IMR-90 (cell line): ENCODE data around the gene CACNA2D3. TPM values are rescaled to one million over a fixed set of nuclear protein-coding genes. Genes with fewer than 3 reads are reported as not detected.

Experiments
- ATAC-seq: fragments of 200-7000 bp; cut with Tn5 transposase; 2 replicates; pipeline ENCODE4 v1.9.1; 2020; ENCODE audit warnings: low read depth, mild to moderate bottlenecking, moderate library complexity
- BruUV-seq: library from RNA; stranded (reverse); fragments of 400-500 nt; replicated peaks from 2 replicates; lab custom pipeline; 2021; lab: Mats Ljungman, UMichigan
- CTCF ChIA-PET: fragments of 300-600 bp; formaldehyde crosslinking; extraction: SDS; loops from one replicate; lab custom pipeline; 2021; ENCODE audit warnings: antibody characterized with exemption; lab: Yijun Ruan, JAX
- POLR2A ChIA-PET: fragments of 300-600 bp; sonication (Branson Sonifier 250); formaldehyde crosslinking; loops from one replicate; lab custom pipeline; 2022; ENCODE audit warnings: antibody characterized with exemption; ENCODE audit not compliant: unreplicated experiment; lab: Charles Lee
- DNase-seq: peaks from one replicate; pipeline ENCODE4 v3.0.0; 2013
- H2AFZ ChIP-seq: replicated peaks from 2 replicates; pipeline ENCODE3; 2013; ENCODE audit warnings: low read length, mild to moderate bottlenecking; ENCODE audit not compliant: poor library complexity
- H2AK5ac ChIP-seq: 2 replicates; pipeline ENCODE4 v1.6.1; 2013; ENCODE audit warnings: low read depth, low read length, inconsistent platforms
- H2AK9ac ChIP-seq: replicated peaks from 2 replicates; pipeline ENCODE3; 2013; ENCODE audit warnings: mild to moderate bottlenecking, low read depth, low read length, moderate library complexity; ENCODE audit not compliant: poor library complexity
- H2BK120ac ChIP-seq: 2 replicates; pipeline ENCODE4 v1.6.1; 2013; ENCODE audit warnings: low read depth, low read length, inconsistent platforms
- H2BK15ac ChIP-seq: 3 replicates; pipeline ENCODE4 v1.6.1; 2013; ENCODE audit warnings: low read depth, low read length, inconsistent platforms
- H2BK20ac ChIP-seq: 2 replicates; pipeline ENCODE4 v1.6.1; 2013; ENCODE audit warnings: low read depth, mild to moderate bottlenecking, inconsistent platforms, low read length, moderate library complexity
- H2BK5ac ChIP-seq: 2 replicates; pipeline ENCODE4 v1.6.1; 2013; ENCODE audit warnings: mild to moderate bottlenecking, low read depth, low read length, inconsistent platforms; ENCODE audit not compliant: poor library complexity, severe bottlenecking
- H3K14ac ChIP-seq: replicated peaks from 2 replicates; pipeline ENCODE4 v1.6.1; 2013; ENCODE audit warnings: low read depth, low read length, inconsistent platforms
- H3K18ac ChIP-seq: 2 replicates; pipeline ENCODE4 v1.6.1; 2013; ENCODE audit warnings: low read depth, low read length, control low read depth
- H3K23ac ChIP-seq: 2 replicates; pipeline ENCODE4 v1.6.1; 2013; ENCODE audit warnings: low read depth, low read length, inconsistent platforms
- H3K27ac ChIP-seq: 2 replicates; pipeline ENCODE4 v1.5.1; 2013; ENCODE audit warnings: mild to moderate bottlenecking, control low read depth, low read length; ENCODE audit not compliant: insufficient read depth
- H3K27me3 ChIP-seq: 2 replicates; pipeline ENCODE4 v1.6.1; 2013; ENCODE audit warnings: low read length; ENCODE audit not compliant: control insufficient read depth, insufficient read depth
- H3K36me3 ChIP-seq: 2 replicates; pipeline ENCODE4 v1.6.1; 2013; ENCODE audit warnings: low read length, mixed read lengths; ENCODE audit not compliant: control insufficient read depth, insufficient read depth
- H3K4ac ChIP-seq: 2 replicates; pipeline ENCODE4 v1.6.1; 2013; ENCODE audit warnings: low read depth, low read length, inconsistent platforms
- H3K4me1 ChIP-seq: 2 replicates; pipeline ENCODE4 v1.6.1; 2013; ENCODE audit warnings: low read length, mixed read lengths; ENCODE audit not compliant: control insufficient read depth, insufficient read depth
- H3K4me2 ChIP-seq: 2 replicates; pipeline ENCODE4 v1.6.1; 2013; ENCODE audit warnings: low read depth, mild to moderate bottlenecking, control low read depth, low read length, moderate library complexity
- H3K4me3 ChIP-seq: 2 replicates; pipeline ENCODE4 v1.5.1; 2013; ENCODE audit warnings: low read depth, mild to moderate bottlenecking, control low read depth, low read length, moderate library complexity; ENCODE audit not compliant: insufficient read depth
- H3K56ac ChIP-seq: 2 replicates; pipeline ENCODE4 v1.6.1; 2013; ENCODE audit warnings: low read length, inconsistent platforms; ENCODE audit not compliant: insufficient read depth; ENCODE audit errors: extremely low read depth
- H3K79me1 ChIP-seq, 2 experiments: 2 replicates each; pipeline ENCODE4 v1.6.1; 2013; ENCODE audit warnings: low read length in 2 of 2, inconsistent platforms in 1 of 2, low read depth in 1 of 2
- H3K9ac ChIP-seq: 2 replicates; pipeline ENCODE4 v1.6.1; 2013; ENCODE audit warnings: low read depth, low read length, control low read depth
- H3K9me1 ChIP-seq: 2 replicates; pipeline ENCODE4 v1.6.1; 2013; ENCODE audit warnings: low read length, inconsistent platforms; ENCODE audit not compliant: insufficient read depth
- H3K9me3 ChIP-seq: 2 replicates; pipeline ENCODE4 v1.6.1; 2013; ENCODE audit warnings: low read length; ENCODE audit not compliant: control insufficient read depth, insufficient read depth
- H4K20me1 ChIP-seq: 2 replicates; pipeline ENCODE4 v1.6.1; 2013; ENCODE audit warnings: low read length, inconsistent platforms; ENCODE audit not compliant: insufficient read depth
- H4K5ac ChIP-seq: 2 replicates; pipeline ENCODE4 v1.6.1; 2013; ENCODE audit warnings: mild to moderate bottlenecking, low read depth, low read length, control low read depth
- H4K8ac ChIP-seq, 2 experiments: 2 replicates each; pipeline ENCODE4 v1.6.1; 2013; ENCODE audit warnings: low read depth in 2 of 2, low read length in 2 of 2, control low read depth in 1 of 2, inconsistent platforms in 1 of 2
- H4K91ac ChIP-seq: 2 replicates; pipeline ENCODE4 v1.6.1; 2013; ENCODE audit warnings: low read depth, low read length, inconsistent platforms; ENCODE audit not compliant: insufficient read depth
- BHLHE40 ChIP-seq: fragments of 150-350 bp; IDR thresholded peaks from 2 replicates; pipeline ENCODE4 v1.6.1; 2016; ENCODE audit warnings: mild to moderate bottlenecking, low read depth, low read length
- CEBPB ChIP-seq: IDR thresholded peaks from 2 replicates; pipeline ENCODE4 v1.6.1; 2012; ENCODE audit warnings: low read depth, low read length, improper control_type of control experiment
- CHD1 ChIP-seq: IDR thresholded peaks from 2 replicates; pipeline ENCODE4 v1.6.1; 2012; ENCODE audit warnings: low read depth, low read length, improper control_type of control experiment
- FOS ChIP-seq: fragments of 150-350 bp; IDR thresholded peaks from 2 replicates; pipeline ENCODE4 v1.6.1; 2016; ENCODE audit warnings: low read depth, low read length
- MAFK ChIP-seq: IDR thresholded peaks from 2 replicates; pipeline ENCODE4 v1.6.1; 2012; ENCODE audit warnings: low read depth, low read length, improper control_type of control experiment
- MAZ ChIP-seq: IDR thresholded peaks from 2 replicates; pipeline ENCODE4 v1.6.1; 2012; ENCODE audit warnings: low read depth, mild to moderate bottlenecking, low read length, improper control_type of control experiment, moderate library complexity, borderline replicate concordance
- MXI1 ChIP-seq: IDR thresholded peaks from 2 replicates; pipeline ENCODE4 v1.6.1; 2012; ENCODE audit warnings: low read depth, mild to moderate bottlenecking, low read length, moderate library complexity, borderline replicate concordance
- POLR2A ChIP-seq: IDR thresholded peaks from 2 replicates; pipeline ENCODE4 v1.6.1; 2012; ENCODE audit warnings: mild to moderate bottlenecking, low read depth, low read length
- RAD21 ChIP-seq: IDR thresholded peaks from 2 replicates; pipeline ENCODE4 v1.6.1; 2012; ENCODE audit warnings: low read length, improper control_type of control experiment
- RCOR1 ChIP-seq: IDR thresholded peaks from 2 replicates; pipeline ENCODE4 v1.6.1; 2012; ENCODE audit warnings: mild to moderate bottlenecking, low read length, improper control_type of control experiment; ENCODE audit not compliant: insufficient replicate concordance
- RFX5 ChIP-seq: IDR thresholded peaks from 2 replicates; pipeline ENCODE4 v1.8.0; 2012; ENCODE audit warnings: low read depth, mild to moderate bottlenecking, low read length, moderate library complexity
- SMC3 ChIP-seq: fragments of 150-350 bp; IDR thresholded peaks from 2 replicates; pipeline ENCODE4 v1.6.1; 2016; ENCODE audit warnings: low read depth, mild to moderate bottlenecking, antibody characterized with exemption, low read length, moderate library complexity
- WGBS, 2 experiments: methylation state at CpG; one replicate each; pipeline versions ENCODE4 v1.1.5 to v1.1.7; 2013; ENCODE audit warnings: missing lambda C conversion rate in 2 of 2; ENCODE audit not compliant: insufficient read length in 1 of 2; ENCODE audit errors: extremely low coverage in 2 of 2; 5-methylcytosine and 5-hydroxymethylcytosine counted together
- dilution Hi-C: fragments of 300-500 bp; cut with HindIII; formaldehyde crosslinking; loops from one replicate; pipeline ENCODE4 v1.14.3; 2018; ENCODE audit warnings: low sequenced_read_pairs; ENCODE audit not compliant: unreplicated experiment
- in situ Hi-C: fragments of 300-500 bp; cut with MboI; formaldehyde crosslinking; loops from 3 replicates; pipeline ENCODE4 v1.14.3; 2019; ENCODE audit warnings: low sequenced_read_pairs, inconsistent platforms, mixed read lengths
- intact Hi-C: fragments of 100-400 bp; cut with micrococcal nuclease; formaldehyde crosslinking; loops from 2 replicates; pipeline ENCODE4 v1.10.0; 2022
- polyA plus RNA-seq, 3 experiments: library from polyadenylated mRNA; depleted of rRNA; stranded (reverse); fragments of >200 nt; gene quantifications; 2 replicates each; pipeline ENCODE4 v1.2.3, GENCODE V29; 2012; ENCODE audit warnings: low replicate concordance in 1 of 3
- total RNA-seq: library from RNA; depleted of rRNA; stranded (reverse); fragments of >200 nt; gene quantifications from 2 replicates; pipeline ENCODE4 v1.2.3, GENCODE V29; 2012
- TF ChIP-seq, protein P1 (sequence below): fragments of 150-350 bp; IDR thresholded peaks from 2 replicates; pipeline ENCODE4 v1.6.1; 2017; ENCODE audit warnings: mild to moderate bottlenecking, antibody characterized with exemption, low read length, low read depth
- TF ChIP-seq, protein P2 (sequence below): conservative IDR thresholded peaks from 2 replicates; pipeline ENCODE4 v1.5.1; 2012; ENCODE audit warnings: mild to moderate bottlenecking, low read depth, low read length, improper control_type of control experiment
- TF ChIP-seq, protein P3 (sequence below): fragments of 150-350 bp; IDR thresholded peaks from 2 replicates; pipeline ENCODE4 v1.6.1; 2016; ENCODE audit warnings: low read depth, mild to moderate bottlenecking, low read length, moderate library complexity, borderline replicate concordance

CACNA2D3 gene
- total and polyA plus RNA-seq, 2 of the 4 experiments (the other 2 are of a cell fraction) = 0.36 to 0.41 TPM

DNA sequence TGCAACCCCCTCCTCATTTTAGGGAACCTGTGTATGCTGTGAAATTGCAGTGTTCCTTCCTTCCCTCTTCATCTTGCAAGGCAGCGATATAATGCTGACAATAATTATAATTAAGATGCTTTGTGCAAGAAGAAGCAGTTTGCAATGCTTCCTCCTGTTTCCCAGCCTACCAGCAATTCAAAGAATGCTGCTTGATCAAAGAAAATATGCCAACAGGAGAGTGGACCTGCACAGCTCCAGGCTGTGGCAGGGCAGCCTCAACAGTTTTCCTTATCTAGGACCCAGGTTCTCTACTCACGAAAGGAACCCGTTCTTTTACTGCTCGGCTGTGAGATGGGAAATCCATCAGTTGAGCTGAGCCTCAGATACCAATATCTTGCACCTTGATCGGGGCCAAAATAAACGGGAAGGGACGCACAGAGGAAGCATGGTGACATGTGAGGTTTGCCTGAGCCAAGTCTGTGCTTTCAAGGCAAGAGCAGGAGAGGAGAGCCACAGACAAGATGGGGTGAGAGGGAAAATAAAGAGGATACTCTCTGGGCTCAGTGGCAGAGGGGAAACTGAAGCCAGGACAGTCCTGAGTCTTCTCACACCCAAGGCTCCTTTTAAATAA lies 828.1 kb downstream of the CACNA2D3 start:
- 0 out of 2 replicates have a peak overlapping the region, but pooled peaks have one; percentile 17 for H3K27ac ChIP-seq
- 34% methylated on average over 3 of the region's 7 CpGs; no CpG with 5 or more reads in 1 of the 2 experiments for WGBS, 2 experiments
- in situ Hi-C loops (loop anchor here (5.0 kb wide), 2 partner anchors 217 to 532 kb away; no protein-coding TSS in a partner anchor), dilution Hi-C loops (no loop called here), intact Hi-C loops (loop anchor here (1.0 to 5.0 kb wide), 12 partner anchors 80 to 1092 kb away; no protein-coding TSS in a partner anchor)
- POLR2A ChIA-PET = no interaction called here
- no peaks in the 10 kb centered on the region for H3K27me3 ChIP-seq
- peak overlapping the region; percentile 26 for H3K18ac ChIP-seq
- peak overlapping the region; percentile 81 for H2BK120ac ChIP-seq
- no peak for DNase-seq
- H3K4me3 ChIP-seq = no peak overlapping the region
- BruUV-seq = no TSS peak
- peak overlapping the region; percentile 29 for H2AFZ ChIP-seq
- no peak overlapping the region for H2AK9ac ChIP-seq
- H2BK5ac ChIP-seq = peak overlapping the region; percentile 15
- H3K4ac ChIP-seq = peak overlapping the region; percentile 75
- no peaks in the 10 kb centered on the region for H3K9me3 ChIP-seq
- no peaks in the 10 kb centered on the region for H3K36me3 ChIP-seq
- H3K79me1 ChIP-seq = peaks cover 5 to 23% of the 10 kb centered on the region in 2 experiments; a peak in 3 of 4 replicates
- ATAC-seq = no peak
- peak overlapping the region; percentile 57; the same call in 1 of the 3 replicates for H2BK15ac ChIP-seq
- peak overlapping the region; percentile 41 for H3K23ac ChIP-seq
- H4K91ac ChIP-seq = peak overlapping the region; percentile 91
- peaks cover 23% of the 10 kb centered on the region for H3K9me1 ChIP-seq
- H2AK5ac ChIP-seq = peak overlapping the region; percentile 71
- peak overlapping the region; percentile 83 for H2BK20ac ChIP-seq
- no peak overlapping the region for H3K4me2 ChIP-seq
- H3K14ac ChIP-seq = peak overlapping the region; percentile 67
- peak overlapping the region; percentile 13 for H4K5ac ChIP-seq
- no peak overlapping the region for H3K56ac ChIP-seq
- H3K4me1 ChIP-seq = peaks cover 18% of the 10 kb centered on the region
- CTCF ChIA-PET = interaction anchor here (0.5 to 1.6 kb wide), 4 partner anchors 33 to 522 kb away, joined by 3 to 6 read pairs (median 4); no protein-coding TSS in a partner anchor
- H4K8ac ChIP-seq = peak overlapping the region; percentile 69 to 86
- H3K9ac ChIP-seq = peak overlapping the region; percentile 18; the same call in 1 of the 2 replicates
- H4K20me1 ChIP-seq = no peaks in the 10 kb centered on the region
- TF ChIP-seq SMC3 (no peak), CEBPB (no peak), MAFK (no peak), FOS (no peak), BHLHE40 (no peak), MXI1 (no peak), MAZ (no peak), CHD1 (no peak), RAD21 (no peak), RFX5 (no peak), POLR2A (no peak), RCOR1 (no peak)
- TF ChIP-seq, protein P1, sequence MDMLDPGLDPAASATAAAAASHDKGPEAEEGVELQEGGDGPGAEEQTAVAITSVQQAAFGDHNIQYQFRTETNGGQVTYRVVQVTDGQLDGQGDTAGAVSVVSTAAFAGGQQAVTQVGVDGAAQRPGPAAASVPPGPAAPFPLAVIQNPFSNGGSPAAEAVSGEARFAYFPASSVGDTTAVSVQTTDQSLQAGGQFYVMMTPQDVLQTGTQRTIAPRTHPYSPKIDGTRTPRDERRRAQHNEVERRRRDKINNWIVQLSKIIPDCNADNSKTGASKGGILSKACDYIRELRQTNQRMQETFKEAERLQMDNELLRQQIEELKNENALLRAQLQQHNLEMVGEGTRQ = no peak
- TF ChIP-seq, protein P2, sequence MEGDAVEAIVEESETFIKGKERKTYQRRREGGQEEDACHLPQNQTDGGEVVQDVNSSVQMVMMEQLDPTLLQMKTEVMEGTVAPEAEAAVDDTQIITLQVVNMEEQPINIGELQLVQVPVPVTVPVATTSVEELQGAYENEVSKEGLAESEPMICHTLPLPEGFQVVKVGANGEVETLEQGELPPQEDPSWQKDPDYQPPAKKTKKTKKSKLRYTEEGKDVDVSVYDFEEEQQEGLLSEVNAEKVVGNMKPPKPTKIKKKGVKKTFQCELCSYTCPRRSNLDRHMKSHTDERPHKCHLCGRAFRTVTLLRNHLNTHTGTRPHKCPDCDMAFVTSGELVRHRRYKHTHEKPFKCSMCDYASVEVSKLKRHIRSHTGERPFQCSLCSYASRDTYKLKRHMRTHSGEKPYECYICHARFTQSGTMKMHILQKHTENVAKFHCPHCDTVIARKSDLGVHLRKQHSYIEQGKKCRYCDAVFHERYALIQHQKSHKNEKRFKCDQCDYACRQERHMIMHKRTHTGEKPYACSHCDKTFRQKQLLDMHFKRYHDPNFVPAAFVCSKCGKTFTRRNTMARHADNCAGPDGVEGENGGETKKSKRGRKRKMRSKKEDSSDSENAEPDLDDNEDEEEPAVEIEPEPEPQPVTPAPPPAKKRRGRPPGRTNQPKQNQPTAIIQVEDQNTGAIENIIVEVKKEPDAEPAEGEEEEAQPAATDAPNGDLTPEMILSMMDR = no peak
- TF ChIP-seq, protein P3, sequence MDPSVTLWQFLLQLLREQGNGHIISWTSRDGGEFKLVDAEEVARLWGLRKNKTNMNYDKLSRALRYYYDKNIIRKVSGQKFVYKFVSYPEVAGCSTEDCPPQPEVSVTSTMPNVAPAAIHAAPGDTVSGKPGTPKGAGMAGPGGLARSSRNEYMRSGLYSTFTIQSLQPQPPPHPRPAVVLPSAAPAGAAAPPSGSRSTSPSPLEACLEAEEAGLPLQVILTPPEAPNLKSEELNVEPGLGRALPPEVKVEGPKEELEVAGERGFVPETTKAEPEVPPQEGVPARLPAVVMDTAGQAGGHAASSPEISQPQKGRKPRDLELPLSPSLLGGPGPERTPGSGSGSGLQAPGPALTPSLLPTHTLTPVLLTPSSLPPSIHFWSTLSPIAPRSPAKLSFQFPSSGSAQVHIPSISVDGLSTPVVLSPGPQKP = no peak
